IPS-NIHi7 (cell line): ENCODE results near the gene ARRDC1.
"Not testable (repeated sequence)": the region's sequence is repeated elsewhere in the genome, so short reads cannot be mapped to it uniquely, and the experiment has no call there.

Source experiments
- DNase-seq: peaks from one replicate; pipeline ENCODE4 v3.0.0; 2012; ENCODE audit warnings: mixed read lengths; ENCODE audit errors: extremely low spot score

The ARRDC1 gene

GRCh38 chr9:137583957-137584356, 21.5 kb upstream of the ARRDC1 start:
- no peak for DNase-seq

GRCh38 chr9:137586854-137587253, 18.6 kb upstream of the ARRDC1 start:
- DNase-seq, result no peak

- no peak for DNase-seq
These were observed 17.2 kb upstream of the ARRDC1 start for GRCh38 chr9:137588311-137588710.

- no peak for DNase-seq
These were observed 16.6 kb upstream of the ARRDC1 start for GRCh38 chr9:137588891-137589290.

DNA sequence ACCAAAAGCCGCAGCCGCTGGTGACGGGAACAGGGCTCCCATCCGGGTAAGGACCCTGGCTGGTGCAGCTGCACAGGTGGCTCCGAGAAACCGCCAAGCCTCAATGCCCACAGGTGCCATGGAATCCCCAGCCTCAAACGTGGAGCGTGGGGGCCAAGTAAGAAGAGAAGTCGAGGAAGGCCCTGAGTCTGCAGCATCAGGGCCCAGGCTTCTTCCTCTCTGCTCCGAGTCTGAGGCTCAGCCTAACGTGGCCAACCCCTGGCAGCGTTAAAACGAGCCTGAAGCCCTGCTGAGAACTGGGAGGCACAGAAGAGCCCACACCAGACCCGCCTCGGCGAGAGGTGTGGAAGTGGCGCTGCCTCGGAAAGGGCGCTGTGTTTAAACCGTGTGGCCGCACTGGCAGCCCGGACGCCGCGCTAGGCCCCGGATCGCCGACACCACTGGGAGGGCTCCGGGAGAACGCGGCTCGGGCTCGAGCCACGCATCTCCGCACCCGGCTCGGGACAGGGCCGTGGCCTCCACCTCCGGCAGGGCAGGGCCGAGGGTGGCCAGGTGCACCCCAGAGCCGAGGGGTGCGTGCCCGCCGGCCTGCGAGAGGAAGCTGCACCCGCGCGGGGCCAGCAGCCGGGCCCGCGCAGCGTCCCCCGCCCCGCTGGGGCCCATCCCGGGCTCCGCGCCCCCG, 15.9 kb upstream of the ARRDC1 start:
- no peak for DNase-seq

DNA sequence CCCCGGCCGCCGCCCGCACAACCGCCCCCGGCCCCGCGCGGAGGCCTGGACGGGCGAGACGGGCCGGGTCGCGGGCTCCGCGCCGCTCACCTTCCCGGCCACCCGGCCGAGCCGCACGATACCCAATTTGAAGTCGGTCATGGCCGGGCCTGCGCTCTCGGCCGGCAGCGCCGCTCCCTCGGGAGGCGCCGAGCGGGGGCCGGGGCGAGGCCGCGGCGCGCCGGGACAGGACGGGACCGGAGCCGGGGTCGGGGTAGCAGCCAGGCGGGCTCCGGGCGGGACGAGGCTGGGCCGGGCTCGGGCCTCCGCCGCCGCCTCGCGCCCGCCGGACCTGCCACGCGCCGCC, 15.4 kb upstream of the ARRDC1 start:
- no peak for DNase-seq

- DNase-seq, result peak; percentile 99
These were observed 14.8 kb upstream of the ARRDC1 start, which contains the start of gene ZMYND19 for GRCh38 chr9:137590469-137591383. Gene ZMYND19, minus strand, starts transcription at chr9:137590512. Its CDS starts 249 bp downstream, at chr9:137590263.

DNA sequence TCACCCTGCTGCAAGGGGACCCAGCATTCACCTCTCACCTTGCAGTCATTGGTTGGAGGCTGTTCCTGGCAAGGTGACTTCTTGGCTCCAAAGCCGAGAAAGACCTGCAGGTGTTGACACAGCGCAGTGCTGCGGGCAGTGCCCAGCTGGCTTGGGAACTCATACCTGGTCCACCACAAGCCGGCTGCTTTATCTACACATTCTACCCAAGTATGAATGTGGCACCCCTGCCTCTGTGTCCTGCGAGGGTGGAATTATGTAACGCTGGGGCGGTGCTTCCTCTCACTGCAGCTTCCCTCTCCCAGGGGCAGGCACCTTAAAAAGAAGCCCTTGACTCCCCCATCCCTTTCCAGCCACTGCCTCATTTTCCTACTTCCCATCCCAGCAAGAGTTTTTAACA, 12.7 kb upstream of the ARRDC1 start:
- DNase-seq, result no peak

GRCh38 chr9:137593176-137593575, 12.3 kb upstream of the ARRDC1 start:
- DNase-seq, result no peak

GRCh38 chr9:137596577-137596976, 8.9 kb upstream of the ARRDC1 start:
- not testable (repeated sequence) for DNase-seq

DNA sequence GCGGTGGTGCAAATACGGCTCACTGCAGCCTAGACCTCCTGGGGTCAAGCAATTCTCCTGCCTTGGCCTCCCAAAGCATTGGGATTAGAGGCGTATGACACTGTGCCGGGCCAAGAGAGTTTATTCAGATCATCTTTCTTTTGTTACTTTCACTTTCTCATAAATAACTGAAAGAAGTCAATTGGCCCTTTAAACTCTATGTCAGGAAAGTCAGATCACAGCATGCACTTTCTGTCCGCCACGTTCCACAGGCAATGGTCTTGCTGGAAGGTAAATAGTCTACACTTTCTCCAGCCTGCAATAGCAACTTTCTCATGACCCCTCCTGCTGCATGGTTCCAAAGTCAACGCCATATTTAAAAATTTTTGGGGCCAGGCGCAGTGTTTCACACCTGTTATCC, 6.5 kb upstream of the ARRDC1 start:
- DNase-seq, result no peak

DNA sequence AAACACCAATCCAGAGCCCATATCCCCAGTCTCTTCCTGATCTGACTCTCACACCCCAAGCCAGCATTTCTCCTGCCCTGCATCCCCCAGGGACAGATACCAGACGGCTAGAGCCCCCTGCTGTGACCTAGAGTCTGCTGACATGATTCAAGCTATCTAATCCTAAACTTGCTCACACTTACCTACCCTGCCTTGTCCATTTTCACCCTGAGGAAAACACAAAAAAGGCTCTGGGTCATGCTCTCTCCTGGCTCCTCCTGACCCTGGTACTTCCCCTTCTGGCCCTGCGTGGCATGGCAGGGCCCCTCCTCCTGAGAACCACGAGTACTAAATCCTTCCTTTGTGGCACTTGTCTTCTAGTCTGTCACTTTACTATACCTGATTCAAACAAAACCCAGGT, 2.8 kb upstream of the ARRDC1 start:
- DNase-seq, result no peak

DNA sequence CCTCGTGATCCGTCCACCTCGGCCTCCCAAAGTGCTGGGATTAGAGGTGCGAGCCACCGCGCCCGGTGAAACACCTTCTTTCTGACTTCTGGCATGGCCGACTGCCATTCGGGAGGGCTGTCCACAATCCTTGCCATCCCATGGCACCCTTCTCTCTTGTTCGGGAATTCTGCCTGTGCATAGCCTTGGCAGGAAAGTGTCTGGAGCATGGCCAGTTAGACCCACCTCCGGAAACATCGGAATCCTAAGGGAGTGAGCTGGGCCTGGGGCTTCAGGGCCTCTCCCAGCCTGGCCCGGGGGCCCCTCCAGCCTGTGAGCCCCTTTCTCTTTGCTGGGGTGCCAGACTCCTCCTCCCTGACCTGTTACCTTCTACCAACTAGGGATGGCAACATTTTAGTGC, 1.6 kb upstream of the ARRDC1 start:
- no peak for DNase-seq

DNA sequence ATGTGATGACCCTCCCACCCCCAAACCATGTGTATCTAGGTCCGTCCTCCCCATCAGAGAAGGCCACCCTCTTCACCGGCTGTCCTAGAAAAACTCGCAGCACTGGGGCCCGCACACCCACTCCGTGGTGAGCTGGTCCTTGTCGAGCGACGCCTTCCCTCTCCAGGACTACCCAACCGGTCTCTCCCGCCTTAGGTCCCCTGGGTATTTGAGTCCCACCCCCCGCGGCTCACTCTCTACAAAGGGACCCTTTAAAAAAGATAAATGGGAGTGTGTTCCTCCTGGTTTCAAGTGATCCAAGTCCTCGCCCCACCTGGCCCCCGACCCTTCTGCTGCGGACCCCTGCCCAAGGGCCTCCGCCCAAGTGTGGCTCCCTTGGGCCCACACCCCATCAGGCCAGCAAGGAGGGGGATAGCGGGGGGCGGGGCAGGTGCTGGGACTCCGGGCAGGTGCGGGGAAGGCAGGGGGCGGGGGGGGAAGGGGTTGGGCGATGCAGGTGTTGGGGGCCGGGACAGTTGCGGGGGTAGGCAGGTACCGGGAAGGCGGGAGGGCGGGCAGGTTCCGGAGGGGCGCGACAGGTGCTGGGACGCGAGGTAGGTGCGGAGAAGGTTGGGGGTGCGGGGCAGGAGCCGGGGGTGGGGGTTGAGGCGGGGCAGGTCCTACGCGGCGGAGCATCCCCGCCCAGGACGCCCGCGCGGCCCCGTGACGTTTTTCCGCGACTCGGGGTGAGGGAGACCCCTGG, 970 bp upstream of the ARRDC1 start:
- no peak for DNase-seq

GRCh38 chr9:137606005-137606621, 627 bp downstream of the ARRDC1 start:
- no peak for DNase-seq

DNA sequence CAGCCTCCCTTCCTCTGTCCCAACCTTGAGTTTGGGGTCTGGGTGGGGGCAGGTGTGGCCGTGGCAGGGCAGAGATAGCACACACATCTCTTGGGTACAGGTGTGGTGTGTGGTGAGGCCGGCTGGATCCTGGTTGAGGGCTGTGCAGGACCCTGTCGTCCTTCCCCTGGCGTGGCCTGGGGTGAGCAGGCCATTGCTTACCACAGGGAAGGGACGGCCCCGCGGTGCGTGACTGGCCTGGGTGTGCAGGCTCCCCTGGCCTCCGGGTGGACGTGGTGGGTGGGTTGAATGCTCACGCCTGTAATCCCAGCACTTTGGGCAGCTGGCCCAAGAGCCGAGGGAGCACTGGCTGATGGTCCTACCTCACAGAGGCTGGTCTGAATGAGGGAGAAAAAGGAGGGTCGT, 1.2 kb downstream of the ARRDC1 start:
- no peak for DNase-seq

GRCh38 chr9:137607141-137607857, 1.8 kb downstream of the ARRDC1 start:
- DNase-seq, result no peak

DNA sequence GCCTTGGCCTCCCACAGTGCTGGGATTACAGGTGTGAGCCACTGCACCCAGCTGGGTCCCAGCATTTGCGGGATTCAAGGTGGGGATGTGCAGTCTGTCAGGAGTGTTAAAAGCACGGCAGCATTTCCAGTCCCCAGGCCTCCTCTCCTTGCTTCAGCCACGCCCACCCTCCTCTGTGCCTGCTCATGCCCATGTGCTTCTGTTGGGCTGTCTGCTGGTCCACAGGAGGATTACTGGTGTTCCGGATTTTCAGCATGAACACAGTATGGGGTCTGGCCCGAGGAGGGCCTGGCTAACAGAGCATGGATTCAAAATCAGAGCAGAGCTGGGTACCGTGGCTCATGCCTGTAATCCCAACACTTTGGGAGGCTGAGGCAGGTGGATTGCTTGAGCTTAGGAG, 5.5 kb downstream of the ARRDC1 start:
- DNase-seq, result no peak

DNA sequence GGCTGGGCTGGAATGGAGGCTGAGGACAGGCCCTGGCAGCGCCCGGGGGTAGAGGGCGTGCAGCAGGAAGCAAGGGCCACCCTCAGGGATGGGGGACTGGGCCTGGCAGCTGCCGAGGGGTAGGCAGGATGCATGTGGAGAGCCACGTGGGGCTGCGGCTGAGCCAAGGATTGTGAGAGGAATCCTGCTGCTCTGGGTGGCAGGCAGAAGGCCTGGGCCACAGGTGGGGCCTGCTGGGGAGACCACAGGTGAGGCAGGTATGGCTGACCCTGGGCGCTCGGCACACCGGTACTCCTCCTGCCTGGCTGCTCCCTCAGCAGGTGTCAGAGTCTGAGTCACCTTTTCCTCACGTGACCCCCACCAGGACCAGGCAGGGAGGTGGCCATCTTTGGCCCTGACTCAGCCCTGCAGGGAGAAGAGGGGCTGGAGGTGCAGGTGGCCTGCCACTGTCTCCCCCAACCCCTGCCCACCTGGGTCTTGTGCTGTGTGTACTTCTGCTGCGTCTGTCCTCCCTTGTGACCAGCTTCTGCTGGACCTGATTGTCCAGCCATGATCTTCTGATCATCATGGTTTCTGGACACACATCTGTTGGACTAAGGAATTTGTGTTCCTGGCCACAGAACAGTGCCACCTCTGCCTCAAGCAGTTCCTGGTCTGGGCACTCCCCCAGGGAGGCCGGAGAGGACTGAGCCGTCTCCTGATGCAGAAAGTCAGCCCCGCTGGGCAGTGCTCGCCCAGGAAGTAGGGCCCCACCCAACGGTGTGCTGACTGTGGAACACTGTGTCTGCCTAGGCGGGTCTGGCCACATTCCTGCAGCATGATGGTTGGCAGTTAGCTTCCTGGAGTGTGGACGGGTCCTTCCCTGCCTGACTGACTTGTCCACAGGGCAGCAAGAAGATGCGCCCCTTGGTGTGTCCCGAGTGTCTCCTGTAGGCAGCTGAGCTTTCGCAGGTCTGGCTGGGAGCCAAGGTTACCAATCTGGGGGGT, 6.4 kb downstream of the ARRDC1 start:
- peak; percentile 35 for DNase-seq

DNA sequence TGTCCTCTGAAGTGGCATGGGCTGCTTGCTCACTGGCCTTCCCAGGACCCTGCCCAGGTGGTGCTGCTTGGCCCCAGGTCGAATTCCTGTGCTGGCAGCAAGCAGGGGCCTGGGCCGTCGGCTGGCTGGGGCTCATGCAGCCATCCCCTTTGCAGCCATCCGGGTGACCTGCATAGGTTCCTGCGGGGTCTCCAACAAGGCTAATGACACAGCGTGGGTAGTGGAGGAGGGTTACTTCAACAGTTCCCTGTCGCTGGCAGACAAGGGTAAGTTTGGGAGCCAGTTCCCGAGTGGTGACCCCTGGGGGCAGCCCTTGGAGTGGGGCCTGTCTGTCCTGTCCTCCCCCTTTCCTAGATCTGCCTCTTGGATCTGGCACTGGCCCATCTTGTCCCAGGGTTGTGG, 7.3 kb downstream of the ARRDC1 start:
- no peak for DNase-seq
